Measurements from ENCODE around the gene NDUFA7. TPM values are rescaled to one million over a fixed set of nuclear protein-coding genes. Genes with fewer than 3 reads are reported as not detected.
"Not testable (repeated sequence)": the region's sequence is repeated elsewhere in the genome, so short reads cannot be mapped to it uniquely, and the experiment has no call there.

Gene NDUFA7
- total and polyA plus RNA-seq, 12 donors = 5.3 to 502 (median 78.2) TPM

- Histone ChIP-seq H3K27ac (peak overlapping the region; percentile 20 to 95 (median 92)), H3K4me3 (peak overlapping the region; percentile 49 to 94 (median 78)), H3K36me3 (replicated peaks in 1 of 2) (peaks cover 0 to 20% of the 10 kb centered on the region in 2 donors), H3K9me3 (replicated peaks in 1 of 3) (no peaks in the 10 kb centered on the region), H3K27me3 (no peaks in the 10 kb centered on the region), H3K4me1 (replicated peaks in 1 of 2) (peaks cover 17 to 32% of the 10 kb centered on the region in 2 donors)
- intact Hi-C loops (cut with DNase I) = no loop called here
- TF ChIP-seq CTCF (IDR thresholded peaks at IDR 0.05) = no peak
- TF ChIP-seq POLR2A (IDR thresholded peaks at IDR 0.05) = no peak
- DNase-seq = peak in 2 of 7 donors; percentile 28 to 37
- 2 to 3% (median 2%) methylated on average over 11 to 16 of the region's 16 CpGs for WGBS, 4 donors
Measured at GRCh38 chr19:8320564-8321066, 560 bp downstream of the NDUFA7 start.

GRCh38 chr19:8319807-8320520 lies 1.2 kb downstream of the NDUFA7 start:
- H3K27ac ChIP-seq = peak overlapping the region in 1 of 5 donors; percentile 92
- 83 to 86% (median 83%) methylated on average over 19 of the region's 19 CpGs for WGBS, 4 donors

GRCh38 chr19:8318835-8319234 lies 2.3 kb downstream of the NDUFA7 start:
- Histone ChIP-seq H3K4me1 (replicated peaks in 1 of 2) (peaks cover 17 to 30% of the 10 kb centered on the region in 2 donors), H3K36me3 (replicated peaks in 1 of 2) (peaks cover 0 to 38% of the 10 kb centered on the region in 2 donors)
- H3K27ac ChIP-seq; intact Hi-C loops (cut with DNase I); H3K4me3 ChIP-seq; H3K27me3 ChIP-seq; DNase-seq; H3K9me3 ChIP-seq (replicated peaks in 1 of 3): not testable (repeated sequence)
- 73 to 77% (median 76%) methylated on average over 9 of the region's 9 CpGs for WGBS, 4 donors

More at GRCh38 chr19:8319807-8320520, 1.2 kb downstream of the NDUFA7 start:
- intact Hi-C loops (cut with DNase I) = no loop called here
- Histone ChIP-seq H3K9me3 (replicated peaks in 1 of 3) (no peaks in the 10 kb centered on the region), H3K4me1 (replicated peaks in 1 of 2) (peaks cover 17 to 32% of the 10 kb centered on the region in 2 donors), H3K4me3 (peak overlapping the region in 1 of 4 donors; percentile 74), H3K36me3 (replicated peaks in 1 of 2) (peaks cover 0 to 27% of the 10 kb centered on the region in 2 donors), H3K27me3 (no peaks in the 10 kb centered on the region)
- no peak for DNase-seq
- TF ChIP-seq POLR2A (IDR thresholded peaks at IDR 0.05) = no peak
- no peak for TF ChIP-seq CTCF (IDR thresholded peaks at IDR 0.05)

- peak in 1 of 7 donors; percentile 14 for DNase-seq
- Histone ChIP-seq H3K27me3 (no peaks in the 10 kb centered on the region), H3K9me3 (replicated peaks in 1 of 3) (no peaks in the 10 kb centered on the region), H3K4me3 (no peak overlapping the region), H3K4me1 (replicated peaks in 1 of 2) (peaks cover 7 to 13% of the 10 kb centered on the region in 2 donors), H3K36me3 (replicated peaks in 1 of 2) (peaks cover 0 to 36% of the 10 kb centered on the region in 2 donors), H3K27ac (peak overlapping the region in 1 of 5 donors; percentile 38)
- WGBS, 4 donors = 76 to 97% (median 78%) methylated on average over 7 to 14 of the region's 14 CpGs
- TF ChIP-seq POLR2A (IDR thresholded peaks at IDR 0.05) (no peak), CTCF (IDR thresholded peaks at IDR 0.05) (no peak)
- intact Hi-C loops (cut with DNase I) = no loop called here
Measured at GRCh38 chr19:8316351-8317125, 4.6 kb downstream of the NDUFA7 start.

GRCh38 chr19:8314981-8315640 lies 6.1 kb downstream of the NDUFA7 start:
- H3K4me1 ChIP-seq (replicated peaks in 1 of 2); H3K9me3 ChIP-seq (replicated peaks in 1 of 3); H3K4me3 ChIP-seq; H3K27me3 ChIP-seq; intact Hi-C loops (cut with DNase I): not testable (repeated sequence)
- DNase-seq = peak in 1 of 7 donors; percentile 20
- Histone ChIP-seq H3K36me3 (replicated peaks in 1 of 2) (peaks cover 0 to 47% of the 10 kb centered on the region in 2 donors), H3K27ac (peak overlapping the region in 1 of 5 donors; percentile 12)
- 68 to 81% (median 80%) methylated on average over 11 of the region's 11 CpGs for WGBS, 4 donors

All from adrenal gland (tissue), 12 donors.